Keratinocyte (primary cell): Measurements from ENCODE around the gene LGR6.

Source experiments
- CTCF ChIP-seq, 3 experiments: IDR thresholded peaks in 1 of 3; conservative IDR thresholded peaks in 1 of 3; optimal IDR thresholded peaks in 1 of 3; 2 replicates in 2 of 3; 3 replicates in 1 of 3; pipeline versions ENCODE3 to v1.5.1; 2011; ENCODE audit warnings: low read length in 3 of 3, mild to moderate bottlenecking in 3 of 3, moderate library complexity in 2 of 3, control low read depth in 1 of 3, inconsistent platforms in 1 of 3; ENCODE audit not compliant: insufficient read depth in 2 of 3; ENCODE audit errors: extremely low read depth in 1 of 3
- EZH2 ChIP-seq: IDR thresholded peaks from one replicate; pipeline ENCODE4 v1.6.1; 2012; ENCODE audit warnings: inconsistent platforms, mild to moderate bottlenecking, low read length, moderate library complexity

GRCh38 chr1:202202500-202203168, 9.0 kb downstream of the LGR6 start:
- TF ChIP-seq CTCF (optimal IDR thresholded peaks at IDR 0.05 in 1 of 3, IDR thresholded peaks at IDR 0.05 in 1 of 3, conservative IDR thresholded peaks at IDR 0.05 in 1 of 3; ENCODE audit: extremely low read depth in 1 of 3, insufficient read depth in 2 of 3, low read length in 3 of 3), result no peak
- TF ChIP-seq EZH2, result no peak
